Osteocyte (in vitro differentiated cells): ENCODE results near the gene PTCD3. TPM values are rescaled to one million over a fixed set of nuclear protein-coding genes. Genes with fewer than 3 reads are reported as not detected.

Source experiments
- DNase-seq: peaks from one replicate; pipeline ENCODE4 v3.0.0; 2021; ENCODE audit warnings: mixed read lengths; ENCODE audit not compliant: unreplicated experiment; ENCODE audit errors: extremely low spot score
- H3K27ac Mint-ChIP-seq: one replicate; pipeline ENCODE4 v1.8.0; 2021; ENCODE audit warnings: mild to moderate bottlenecking, mixed read lengths; ENCODE audit not compliant: unreplicated experiment
- H3K27me3 Mint-ChIP-seq: one replicate; pipeline ENCODE4 v1.8.0; 2021; ENCODE audit warnings: mixed read lengths; ENCODE audit not compliant: unreplicated experiment
- H3K36me3 Mint-ChIP-seq: one replicate; pipeline ENCODE4 v1.8.0; 2021; ENCODE audit warnings: mixed read lengths; ENCODE audit not compliant: unreplicated experiment
- H3K4me1 Mint-ChIP-seq: one replicate; pipeline ENCODE4 v1.8.0; 2021; ENCODE audit warnings: mixed read lengths; ENCODE audit not compliant: unreplicated experiment
- H3K4me3 Mint-ChIP-seq: one replicate; pipeline ENCODE4 v1.8.0; 2021; ENCODE audit warnings: mild to moderate bottlenecking, moderate library complexity, mixed read lengths; ENCODE audit not compliant: unreplicated experiment
- H3K9me3 Mint-ChIP-seq: one replicate; pipeline ENCODE4 v1.8.0; 2021; ENCODE audit warnings: mixed read lengths; ENCODE audit not compliant: unreplicated experiment
- total RNA-seq: library from RNA; stranded (reverse); gene quantifications from 2 replicates; pipeline ENCODE4 v1.2.1, GENCODE V29; 2021
- TF ChIP-seq, protein P1 (sequence below): fragments of 200-600 bp; sonication (generic); IDR thresholded peaks from 2 replicates; pipeline ENCODE4 v1.5.0; 2021; ENCODE audit warnings: antibody characterized with exemption, mild to moderate bottlenecking, moderate library complexity

The PTCD3 gene
- total RNA-seq, 1 donor from 2014 or later, result 71.8 TPM

DNA sequence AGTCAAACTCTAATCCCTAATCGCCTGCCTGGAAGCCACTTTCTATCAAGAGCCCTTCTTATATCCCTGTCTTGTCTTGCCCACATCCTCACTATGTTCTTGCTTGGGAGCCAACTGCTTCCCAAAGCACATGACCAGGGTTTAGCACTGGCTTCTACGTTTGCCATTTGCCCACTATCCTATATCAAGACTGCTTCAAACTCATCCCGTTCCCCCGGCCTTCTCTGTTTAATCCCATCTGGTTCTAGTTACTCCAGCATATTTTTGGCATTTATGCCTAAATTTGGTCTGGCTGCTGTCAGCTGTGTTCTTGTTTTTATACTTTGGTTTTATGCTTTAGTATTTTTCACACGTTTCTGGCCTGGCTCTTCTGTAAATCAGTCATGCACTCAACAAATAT lies 40.5 kb upstream of the PTCD3 start:
- H3K27ac Mint-ChIP-seq, result peak overlapping the region; percentile 74
- peaks cover 16% of the 10 kb centered on the region for H3K9me3 Mint-ChIP-seq
- DNase-seq, result no peak
- peaks cover 74% of the 10 kb centered on the region for H3K36me3 Mint-ChIP-seq
- no peaks in the 10 kb centered on the region for H3K27me3 Mint-ChIP-seq
- TF ChIP-seq, protein P1, sequence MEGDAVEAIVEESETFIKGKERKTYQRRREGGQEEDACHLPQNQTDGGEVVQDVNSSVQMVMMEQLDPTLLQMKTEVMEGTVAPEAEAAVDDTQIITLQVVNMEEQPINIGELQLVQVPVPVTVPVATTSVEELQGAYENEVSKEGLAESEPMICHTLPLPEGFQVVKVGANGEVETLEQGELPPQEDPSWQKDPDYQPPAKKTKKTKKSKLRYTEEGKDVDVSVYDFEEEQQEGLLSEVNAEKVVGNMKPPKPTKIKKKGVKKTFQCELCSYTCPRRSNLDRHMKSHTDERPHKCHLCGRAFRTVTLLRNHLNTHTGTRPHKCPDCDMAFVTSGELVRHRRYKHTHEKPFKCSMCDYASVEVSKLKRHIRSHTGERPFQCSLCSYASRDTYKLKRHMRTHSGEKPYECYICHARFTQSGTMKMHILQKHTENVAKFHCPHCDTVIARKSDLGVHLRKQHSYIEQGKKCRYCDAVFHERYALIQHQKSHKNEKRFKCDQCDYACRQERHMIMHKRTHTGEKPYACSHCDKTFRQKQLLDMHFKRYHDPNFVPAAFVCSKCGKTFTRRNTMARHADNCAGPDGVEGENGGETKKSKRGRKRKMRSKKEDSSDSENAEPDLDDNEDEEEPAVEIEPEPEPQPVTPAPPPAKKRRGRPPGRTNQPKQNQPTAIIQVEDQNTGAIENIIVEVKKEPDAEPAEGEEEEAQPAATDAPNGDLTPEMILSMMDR, result no peak
- no peak overlapping the region for H3K4me3 Mint-ChIP-seq
- H3K4me1 Mint-ChIP-seq, result peaks cover 42% of the 10 kb centered on the region

DNA sequence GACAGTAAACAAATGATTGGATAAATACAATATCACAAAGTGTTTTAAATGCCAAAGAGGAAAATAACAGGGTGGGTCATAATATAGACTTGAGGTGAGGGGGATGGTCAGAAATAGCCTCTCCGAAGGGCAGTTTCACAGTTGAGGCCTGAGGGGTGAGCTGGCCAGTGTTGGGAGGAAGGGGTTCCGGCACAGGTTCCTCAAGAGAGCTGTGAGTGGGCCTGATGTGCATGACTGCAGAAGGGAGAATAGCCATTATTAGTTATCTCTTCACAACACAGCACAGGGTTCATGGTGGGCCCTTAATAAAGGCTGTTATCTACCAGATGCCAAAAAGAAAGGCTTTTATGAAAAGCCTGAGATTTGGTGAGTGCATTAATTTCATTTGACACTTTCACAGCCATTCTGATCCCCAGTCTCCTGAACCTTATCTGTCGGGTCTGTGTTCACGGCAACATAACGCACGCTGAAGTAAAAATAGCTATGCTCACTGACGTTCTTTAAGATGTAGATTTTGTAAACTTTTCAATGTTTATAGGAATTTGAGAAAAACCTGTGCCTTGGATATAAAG lies 39.9 kb upstream of the PTCD3 start:
- peaks cover 74% of the 10 kb centered on the region for H3K36me3 Mint-ChIP-seq
- no peak overlapping the region for H3K4me3 Mint-ChIP-seq
- no peaks in the 10 kb centered on the region for H3K27me3 Mint-ChIP-seq
- H3K27ac Mint-ChIP-seq, result peak overlapping the region; percentile 74
- no peak for DNase-seq
- H3K4me1 Mint-ChIP-seq, result peaks cover 43% of the 10 kb centered on the region
- TF ChIP-seq, protein P1, result no peak
- peaks cover 16% of the 10 kb centered on the region for H3K9me3 Mint-ChIP-seq

DNA sequence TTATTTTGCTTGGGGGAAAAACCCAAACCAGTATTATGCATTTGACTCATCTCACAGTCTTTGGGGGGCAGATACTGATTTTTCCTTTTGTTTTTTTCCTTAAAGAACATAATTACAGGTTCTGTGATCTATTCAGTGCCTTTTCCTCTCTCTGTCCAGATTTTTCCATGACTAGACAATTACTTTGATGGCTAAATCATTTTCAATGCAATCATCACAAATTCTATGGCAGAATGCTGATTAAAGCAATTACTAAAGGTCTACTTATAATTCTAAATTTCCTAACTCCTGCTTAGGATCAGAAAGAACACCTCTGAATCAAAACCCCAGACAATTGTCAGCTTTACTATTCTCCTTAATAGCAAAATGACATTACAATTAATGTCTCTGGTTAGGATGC lies 39.1 kb upstream of the PTCD3 start:
- TF ChIP-seq, protein P1, result no peak
- DNase-seq, result no peak
- no peaks in the 10 kb centered on the region for H3K27me3 Mint-ChIP-seq
- H3K27ac Mint-ChIP-seq, result no peak overlapping the region
- H3K4me1 Mint-ChIP-seq, result peaks cover 47% of the 10 kb centered on the region
- H3K4me3 Mint-ChIP-seq, result no peak overlapping the region
- H3K36me3 Mint-ChIP-seq, result peaks cover 72% of the 10 kb centered on the region
- peaks cover 16% of the 10 kb centered on the region for H3K9me3 Mint-ChIP-seq

DNA sequence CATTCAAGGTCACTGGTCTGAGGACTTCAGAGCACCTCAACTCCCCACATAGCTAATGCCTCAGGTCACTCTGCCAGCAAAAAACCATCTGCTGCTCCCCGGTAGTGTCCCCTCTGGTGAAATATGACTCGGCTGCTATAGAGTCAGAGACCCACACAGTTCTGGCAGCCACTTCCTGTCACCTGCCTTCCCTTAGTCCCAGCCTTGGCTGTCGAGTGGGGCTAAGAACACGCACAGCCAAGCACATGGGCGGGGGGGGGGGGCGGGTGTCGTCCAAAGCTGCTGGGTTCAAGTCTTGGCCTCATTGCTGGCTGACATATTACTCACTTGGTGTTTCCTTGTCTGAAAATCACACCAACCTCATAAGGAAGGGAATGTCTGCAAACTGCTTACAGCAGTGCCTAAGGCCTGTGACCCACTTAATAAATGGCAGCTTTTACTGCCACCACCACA lies 37.9 kb upstream of the PTCD3 start:
- H3K4me3 Mint-ChIP-seq, result no peak overlapping the region
- no peak for DNase-seq

DNA sequence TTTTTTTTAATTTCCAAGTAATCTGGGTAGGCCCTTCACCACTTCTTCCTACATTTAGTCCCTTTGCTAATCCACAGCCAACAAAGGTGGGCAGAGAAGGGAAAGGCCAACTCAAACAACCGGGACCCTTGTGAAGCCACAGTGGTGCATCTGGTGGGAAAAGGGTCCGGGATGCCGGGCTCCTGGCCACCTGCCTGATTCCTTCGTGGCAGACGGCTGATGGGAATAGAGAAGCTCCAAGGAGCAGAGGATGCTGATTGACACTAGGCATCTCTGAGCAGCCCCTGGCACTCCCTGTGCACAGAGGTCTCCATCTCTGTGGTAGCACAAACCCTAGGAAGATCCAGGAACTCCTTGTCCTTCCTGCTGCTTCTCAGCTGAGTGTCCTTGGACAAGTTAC lies 37.4 kb upstream of the PTCD3 start:
- Mint-ChIP-seq H3K36me3 (peaks cover 58% of the 10 kb centered on the region), H3K4me3 (no peak overlapping the region), H3K9me3 (peaks cover 6% of the 10 kb centered on the region), H3K4me1 (peaks cover 60% of the 10 kb centered on the region), H3K27me3 (no peaks in the 10 kb centered on the region), H3K27ac (no peak overlapping the region)
- TF ChIP-seq, protein P1, result no peak
- no peak for DNase-seq

More for the DNA sequence above, 37.9 kb upstream of the PTCD3 start:
- Mint-ChIP-seq H3K9me3 (peaks cover 10% of the 10 kb centered on the region), H3K4me1 (peaks cover 55% of the 10 kb centered on the region), H3K36me3 (peaks cover 63% of the 10 kb centered on the region), H3K27me3 (no peaks in the 10 kb centered on the region), H3K27ac (no peak overlapping the region)
- TF ChIP-seq, protein P1, result no peak
